HCT116 (cell line): ENCODE results near the gene IL17RE. TPM values are rescaled to one million over a fixed set of nuclear protein-coding genes. Genes with fewer than 3 reads are reported as not detected.

Experiments
- ATAC-seq: fragments of 200-7000 bp; cut with Tn5 transposase; 2 replicates; pipeline ENCODE4 v1.9.1; 2020; ENCODE audit warnings: mild to moderate bottlenecking, moderate library complexity
- BruUV-seq: library from RNA; stranded (reverse); fragments of 400-500 nt; replicated peaks from 2 replicates; lab custom pipeline; 2021; lab: Mats Ljungman, UMichigan
- CTCF ChIA-PET: fragments of 300-600 bp; sonication (Branson Sonifier 250); formaldehyde crosslinking; loops from one replicate; lab custom pipeline; 2021; ENCODE audit warnings: antibody characterized with exemption; lab: Charles Lee
- POLR2A ChIA-PET: fragments of 300-600, 350-600 bp; sonication (Branson Sonifier 250); formaldehyde crosslinking; loops from one replicate; lab custom pipeline; 2021; ENCODE audit warnings: antibody characterized with exemption; lab: Charles Lee
- RAD21 ChIA-PET, 2 experiments: fragments of 300-600 bp; sonication (Branson Sonifier 250); formaldehyde crosslinking; loops; one replicate each; lab custom pipeline; 2023; ENCODE audit warnings: low total read pairs in 2 of 2; ENCODE audit not compliant: uncharacterized antibody in 2 of 2, unreplicated experiment in 2 of 2, low non-redundant PET in 1 of 2; lab: Charles Lee
- DNase-seq: peaks from one replicate; pipeline ENCODE4 v3.0.0-alpha.2; 2010; ENCODE audit warnings: low read depth, low spot score
- H2AFZ ChIP-seq: fragments of 200-600 bp; shearing (Covaris generic), sonication (generic); 2 replicates; pipeline ENCODE4 v1.6.1; 2017; ENCODE audit warnings: low read depth, mixed run types, mixed read lengths, antibody characterized with exemption, low read length; ENCODE audit not compliant: poor library complexity, severe bottlenecking
- H3K27ac ChIP-seq: 2 replicates; pipeline ENCODE4 v1.5.1; 2012; ENCODE audit warnings: low read depth, low read length
- H3K27me3 ChIP-seq: fragments of 200-600 bp; sonication (generic); 2 replicates; pipeline ENCODE4 v1.6.1; 2016; ENCODE audit warnings: mixed run types, low read length, mixed read lengths; ENCODE audit not compliant: insufficient read depth
- H3K36me3 ChIP-seq, 2 experiments: fragments of 200-500 bp in 1 of 2; fragments of 200-600 bp in 1 of 2; sonication (Bioruptor generic) in 1 of 2; sonication (generic) in 1 of 2; 2 replicates each; pipeline versions ENCODE4 v1.5.1 to v1.6.1; 2014 to 2016; ENCODE audit warnings: low read length in 2 of 2, inconsistent platforms in 1 of 2, mixed read lengths in 1 of 2, mixed run types in 1 of 2; ENCODE audit not compliant: insufficient read depth in 2 of 2, control insufficient read depth in 1 of 2
- H3K4me1 ChIP-seq, 2 experiments: fragments of 200-600 bp in 1 of 2; sonication (generic) in 1 of 2; 2 replicates each; pipeline versions ENCODE4 v1.5.1 to v1.6.1; 2012 to 2017; ENCODE audit warnings: low read length in 2 of 2, inconsistent platforms in 1 of 2, mild to moderate bottlenecking in 1 of 2, mixed read lengths in 1 of 2, mixed run types in 1 of 2, moderate library complexity in 1 of 2; ENCODE audit not compliant: insufficient read depth in 2 of 2, control insufficient read depth in 1 of 2
- H3K4me2 ChIP-seq: fragments of 200-600 bp; sonication (generic); 2 replicates; pipeline ENCODE4 v1.6.1; 2017; ENCODE audit warnings: mixed run types, low read length, mixed read lengths
- H3K4me3 ChIP-seq, 2 experiments: fragments of 200-600 bp in 1 of 2; sonication (generic) in 1 of 2; replicated peaks in 1 of 2; 2 replicates each; pipeline ENCODE4 v1.5.1; 2011 to 2016; ENCODE audit warnings: low read length in 2 of 2, control low read depth in 1 of 2, low read depth in 1 of 2, mild to moderate bottlenecking in 1 of 2, mixed read lengths in 1 of 2, mixed run types in 1 of 2
- H3K79me2 ChIP-seq: fragments of 200-600 bp; sonication (generic); 2 replicates; pipeline ENCODE4 v1.6.1; 2017; ENCODE audit warnings: mild to moderate bottlenecking, mixed run types, low read length, moderate library complexity, mixed read lengths; ENCODE audit not compliant: insufficient read depth
- H3K9ac ChIP-seq: fragments of 200-600 bp; sonication (generic); 2 replicates; pipeline ENCODE4 v1.6.1; 2016; ENCODE audit warnings: low read length, mixed read lengths
- H3K9me2 ChIP-seq: fragments of 200-600 bp; sonication (generic), shearing (Covaris generic); 2 replicates; pipeline ENCODE4 v1.6.1; 2017; ENCODE audit warnings: mixed run types, mild to moderate bottlenecking, moderate library complexity; ENCODE audit not compliant: insufficient read depth
- H3K9me3 ChIP-seq, 2 experiments: fragments of 200-500 bp in 1 of 2; fragments of 200-600 bp in 1 of 2; sonication (Bioruptor generic) in 1 of 2; sonication (generic) in 1 of 2; 2 replicates each; pipeline ENCODE4 v1.6.1; 2014 to 2017; ENCODE audit warnings: low read length in 2 of 2, mixed read lengths in 2 of 2, inconsistent platforms in 1 of 2, low read depth in 1 of 2, mild to moderate bottlenecking in 1 of 2, mixed run types in 1 of 2, moderate library complexity in 1 of 2; ENCODE audit not compliant: control insufficient read depth in 1 of 2, insufficient read depth in 1 of 2
- H4K20me1 ChIP-seq: fragments of 200-600 bp; sonication (generic), shearing (Covaris generic); 2 replicates; pipeline ENCODE4 v1.6.1; 2017; ENCODE audit warnings: mixed run types, mild to moderate bottlenecking, moderate library complexity; ENCODE audit not compliant: insufficient read depth
- CBX3 ChIP-seq: IDR thresholded peaks from 2 replicates; pipeline ENCODE4 v1.6.1; 2012; ENCODE audit warnings: low read depth
- CEBPB ChIP-seq: IDR thresholded peaks from 2 replicates; pipeline ENCODE4 v1.6.1; 2012; ENCODE audit warnings: low read depth
- EGR1 ChIP-seq: IDR thresholded peaks from 2 replicates; pipeline ENCODE4 v1.6.1; 2012; ENCODE audit warnings: low read depth
- ELF1 ChIP-seq: IDR thresholded peaks from 2 replicates; pipeline ENCODE4 v1.6.1; 2012; ENCODE audit warnings: low read depth, borderline replicate concordance
- EZH2 ChIP-seq: fragments of 200-600 bp; sonication (generic); IDR thresholded peaks from 2 replicates; pipeline ENCODE4 v1.6.1; 2017; ENCODE audit warnings: antibody characterized with exemption, mixed run types
- EZH2phosphoT487 ChIP-seq: fragments of 200-600 bp; IDR thresholded peaks from 2 replicates; pipeline ENCODE4 v1.6.1; 2018; ENCODE audit warnings: antibody characterized with exemption, borderline replicate concordance
- FOSL1 ChIP-seq: IDR thresholded peaks from 2 replicates; pipeline ENCODE4 v1.6.1; 2012; ENCODE audit warnings: low read depth
- POLR2A ChIP-seq: IDR thresholded peaks from 2 replicates; pipeline ENCODE4 v1.7.0; 2011; ENCODE audit warnings: borderline replicate concordance; ENCODE audit not compliant: insufficient read depth, insufficient read length; ENCODE audit errors: extremely low read depth
- POLR2AphosphoS5 ChIP-seq: IDR thresholded peaks from 2 replicates; pipeline ENCODE4 v1.6.1; 2011; ENCODE audit warnings: mild to moderate bottlenecking, low read depth, low read length, moderate library complexity
- RAD21 ChIP-seq: IDR thresholded peaks from 2 replicates; pipeline ENCODE4 v1.6.1; 2012; ENCODE audit warnings: low read depth, mild to moderate bottlenecking
- SIN3A ChIP-seq: IDR thresholded peaks from 2 replicates; pipeline ENCODE4 v1.6.1; 2012; ENCODE audit warnings: low read depth
- SP1 ChIP-seq: IDR thresholded peaks from 2 replicates; pipeline ENCODE4 v1.6.1; 2012; ENCODE audit warnings: low read depth
- SRF ChIP-seq: IDR thresholded peaks from 2 replicates; pipeline ENCODE4 v1.6.1; 2012; ENCODE audit warnings: low read depth
- TCF7L2 ChIP-seq: IDR thresholded peaks from 2 replicates; pipeline ENCODE4 v1.7.0; 2011; ENCODE audit warnings: borderline replicate concordance, inconsistent platforms; ENCODE audit not compliant: insufficient read depth, insufficient read length; ENCODE audit errors: extremely low read depth
- YY1 ChIP-seq: IDR thresholded peaks from 2 replicates; pipeline ENCODE4 v1.6.1; 2011; ENCODE audit warnings: low read length, low read depth, moderate library complexity, mild to moderate bottlenecking; ENCODE audit not compliant: insufficient replicate concordance; ENCODE audit errors: extremely low read depth
- ZFX ChIP-seq: fragments of 450-650 bp; IDR thresholded peaks from 2 replicates; pipeline ENCODE4 v1.6.1; 2017
- ZNF274 ChIP-seq: fragments of 200-500 bp; sonication (Bioruptor generic); IDR thresholded peaks from 2 replicates; pipeline ENCODE4 v1.6.1; 2014; ENCODE audit warnings: mild to moderate bottlenecking, low read depth, low read length, inconsistent platforms
- intact Hi-C: fragments of 100-400 bp; cut with micrococcal nuclease; formaldehyde crosslinking; loops from 2 replicates; pipeline ENCODE4 v1.10.0; 2022
- total RNA-seq: library from RNA; stranded (reverse); gene quantifications from one replicate; pipeline ENCODE4 v1.2.1, GENCODE V29; 2021; ENCODE audit not compliant: unreplicated experiment
- TF ChIP-seq, protein P1 (sequence below): IDR thresholded peaks from 2 replicates; pipeline ENCODE4 v1.6.1; 2012
- TF ChIP-seq, protein P2 (sequence below), 3 experiments: fragments of 200-600 bp in 1 of 3; sonication (generic) in 1 of 3; IDR thresholded peaks in 2 of 3; conservative IDR thresholded peaks in 1 of 3; 2 replicates each; pipeline ENCODE4 v1.5.1; 2012 to 2017; ENCODE audit warnings: low read depth in 2 of 3, low read length in 2 of 3, antibody characterized with exemption in 1 of 3, borderline replicate concordance in 1 of 3, control low read depth in 1 of 3, mild to moderate bottlenecking in 1 of 3, mixed read lengths in 1 of 3, mixed run types in 1 of 3, moderate library complexity in 1 of 3; ENCODE audit not compliant: insufficient read depth in 1 of 3
- TF ChIP-seq, protein P3 (sequence below): IDR thresholded peaks from 2 replicates; pipeline ENCODE4 v1.6.1; 2011; ENCODE audit warnings: mild to moderate bottlenecking, low read length, moderate library complexity; ENCODE audit not compliant: insufficient replicate concordance; ENCODE audit errors: extremely low read depth

Gene IL17RE
- total RNA-seq, 1 experiment from 2014 or later: 14.3 TPM

DNA sequence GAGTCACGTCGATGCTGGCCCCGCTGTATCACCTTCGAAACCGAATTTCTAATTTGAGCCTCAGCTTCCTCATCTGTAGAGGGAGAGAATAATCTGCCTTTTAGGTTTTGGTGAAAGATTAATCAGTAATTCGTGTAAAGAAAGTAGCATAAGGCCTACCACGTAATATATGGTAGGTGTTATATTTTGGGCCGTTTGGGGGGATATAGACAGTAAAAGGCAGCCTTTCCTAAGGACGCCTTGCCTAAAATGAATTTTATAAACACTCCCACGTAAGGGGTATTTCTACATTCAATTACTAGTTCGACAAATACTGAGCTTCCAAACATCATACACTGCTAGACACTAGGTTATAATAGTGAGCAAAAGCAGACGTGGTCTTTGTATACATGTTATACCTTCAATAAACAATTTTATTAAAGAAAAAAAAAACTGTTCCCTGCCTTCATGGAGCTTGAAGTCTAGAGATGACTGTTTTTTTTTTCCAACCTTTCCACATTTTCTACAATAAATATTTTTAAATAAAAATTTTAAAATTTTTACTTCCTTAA, 11.5 kb upstream of the IL17RE start:
- H3K4me3 ChIP-seq: peak overlapping the region; percentile 95 to 99
- peaks cover 36% of the 10 kb centered on the region for H3K79me2 ChIP-seq
- DNase-seq (no peak), ATAC-seq (no peak)
- peaks cover 11 to 17% of the 10 kb centered on the region in 2 experiments; a peak in 3 of 4 replicates for H3K36me3 ChIP-seq
- H3K9me3 ChIP-seq: no peaks in the 10 kb centered on the region
- intact Hi-C loops: loop anchor here (5.0 kb wide), 1 partner anchor 41 kb away; the partner anchor contains the start of gene CRELD1
- no TSS peak for BruUV-seq
- no peaks in the 10 kb centered on the region for H3K9me2 ChIP-seq
- H4K20me1 ChIP-seq: no peaks in the 10 kb centered on the region
- peak overlapping the region; percentile 97 for H3K9ac ChIP-seq
- ChIA-PET POLR2A (interaction anchor here (2.0 kb wide), 1 partner anchor 11 kb away, joined by 6 read pairs; the partner anchor contains the start of gene IL17RE), CTCF (no interaction called here), RAD21 (no interaction called here)
- no peaks in the 10 kb centered on the region for H3K27me3 ChIP-seq
- H3K4me2 ChIP-seq: peak overlapping the region; percentile 96
- peaks cover 4 to 28% of the 10 kb centered on the region in 2 experiments; a peak in 3 of 4 replicates for H3K4me1 ChIP-seq
- TF ChIP-seq RAD21 (no peak), EGR1 (no peak), POLR2AphosphoS5 (no peak), SRF (no peak), YY1 (no peak), TCF7L2 (no peak), SIN3A (no peak), ZFX (no peak), EZH2phosphoT487 (no peak), ZNF274 (no peak), SP1 (no peak), EZH2 (no peak), CEBPB (no peak), FOSL1 (no peak), CBX3 (no peak), POLR2A (no peak), ELF1 (no peak)
- TF ChIP-seq, protein P1, sequence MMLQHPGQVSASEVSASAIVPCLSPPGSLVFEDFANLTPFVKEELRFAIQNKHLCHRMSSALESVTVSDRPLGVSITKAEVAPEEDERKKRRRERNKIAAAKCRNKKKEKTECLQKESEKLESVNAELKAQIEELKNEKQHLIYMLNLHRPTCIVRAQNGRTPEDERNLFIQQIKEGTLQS: no peak
- TF ChIP-seq, protein P2, sequence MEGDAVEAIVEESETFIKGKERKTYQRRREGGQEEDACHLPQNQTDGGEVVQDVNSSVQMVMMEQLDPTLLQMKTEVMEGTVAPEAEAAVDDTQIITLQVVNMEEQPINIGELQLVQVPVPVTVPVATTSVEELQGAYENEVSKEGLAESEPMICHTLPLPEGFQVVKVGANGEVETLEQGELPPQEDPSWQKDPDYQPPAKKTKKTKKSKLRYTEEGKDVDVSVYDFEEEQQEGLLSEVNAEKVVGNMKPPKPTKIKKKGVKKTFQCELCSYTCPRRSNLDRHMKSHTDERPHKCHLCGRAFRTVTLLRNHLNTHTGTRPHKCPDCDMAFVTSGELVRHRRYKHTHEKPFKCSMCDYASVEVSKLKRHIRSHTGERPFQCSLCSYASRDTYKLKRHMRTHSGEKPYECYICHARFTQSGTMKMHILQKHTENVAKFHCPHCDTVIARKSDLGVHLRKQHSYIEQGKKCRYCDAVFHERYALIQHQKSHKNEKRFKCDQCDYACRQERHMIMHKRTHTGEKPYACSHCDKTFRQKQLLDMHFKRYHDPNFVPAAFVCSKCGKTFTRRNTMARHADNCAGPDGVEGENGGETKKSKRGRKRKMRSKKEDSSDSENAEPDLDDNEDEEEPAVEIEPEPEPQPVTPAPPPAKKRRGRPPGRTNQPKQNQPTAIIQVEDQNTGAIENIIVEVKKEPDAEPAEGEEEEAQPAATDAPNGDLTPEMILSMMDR (IDR thresholded peaks at IDR 0.05 in 2 of 3, conservative IDR thresholded peaks at IDR 0.05 in 1 of 3; ENCODE audit: borderline replicate concordance in 1 of 3, insufficient read depth in 1 of 3, low read depth in 2 of 3, low read length in 2 of 3): no peak
- TF ChIP-seq, protein P3, sequence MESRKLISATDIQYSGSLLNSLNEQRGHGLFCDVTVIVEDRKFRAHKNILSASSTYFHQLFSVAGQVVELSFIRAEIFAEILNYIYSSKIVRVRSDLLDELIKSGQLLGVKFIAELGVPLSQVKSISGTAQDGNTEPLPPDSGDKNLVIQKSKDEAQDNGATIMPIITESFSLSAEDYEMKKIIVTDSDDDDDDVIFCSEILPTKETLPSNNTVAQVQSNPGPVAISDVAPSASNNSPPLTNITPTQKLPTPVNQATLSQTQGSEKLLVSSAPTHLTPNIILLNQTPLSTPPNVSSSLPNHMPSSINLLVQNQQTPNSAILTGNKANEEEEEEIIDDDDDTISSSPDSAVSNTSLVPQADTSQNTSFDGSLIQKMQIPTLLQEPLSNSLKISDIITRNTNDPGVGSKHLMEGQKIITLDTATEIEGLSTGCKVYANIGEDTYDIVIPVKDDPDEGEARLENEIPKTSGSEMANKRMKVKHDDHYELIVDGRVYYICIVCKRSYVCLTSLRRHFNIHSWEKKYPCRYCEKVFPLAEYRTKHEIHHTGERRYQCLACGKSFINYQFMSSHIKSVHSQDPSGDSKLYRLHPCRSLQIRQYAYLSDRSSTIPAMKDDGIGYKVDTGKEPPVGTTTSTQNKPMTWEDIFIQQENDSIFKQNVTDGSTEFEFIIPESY: no peak
- H3K27ac ChIP-seq: peak overlapping the region; percentile 92
- H2AFZ ChIP-seq: no peak overlapping the region
